ENCODE data around the gene KLHL13.
"Not testable (repeated sequence)": the region's sequence is repeated elsewhere in the genome, so short reads cannot be mapped to it uniquely, and the experiment has no call there.

Gene KLHL13

DNA sequence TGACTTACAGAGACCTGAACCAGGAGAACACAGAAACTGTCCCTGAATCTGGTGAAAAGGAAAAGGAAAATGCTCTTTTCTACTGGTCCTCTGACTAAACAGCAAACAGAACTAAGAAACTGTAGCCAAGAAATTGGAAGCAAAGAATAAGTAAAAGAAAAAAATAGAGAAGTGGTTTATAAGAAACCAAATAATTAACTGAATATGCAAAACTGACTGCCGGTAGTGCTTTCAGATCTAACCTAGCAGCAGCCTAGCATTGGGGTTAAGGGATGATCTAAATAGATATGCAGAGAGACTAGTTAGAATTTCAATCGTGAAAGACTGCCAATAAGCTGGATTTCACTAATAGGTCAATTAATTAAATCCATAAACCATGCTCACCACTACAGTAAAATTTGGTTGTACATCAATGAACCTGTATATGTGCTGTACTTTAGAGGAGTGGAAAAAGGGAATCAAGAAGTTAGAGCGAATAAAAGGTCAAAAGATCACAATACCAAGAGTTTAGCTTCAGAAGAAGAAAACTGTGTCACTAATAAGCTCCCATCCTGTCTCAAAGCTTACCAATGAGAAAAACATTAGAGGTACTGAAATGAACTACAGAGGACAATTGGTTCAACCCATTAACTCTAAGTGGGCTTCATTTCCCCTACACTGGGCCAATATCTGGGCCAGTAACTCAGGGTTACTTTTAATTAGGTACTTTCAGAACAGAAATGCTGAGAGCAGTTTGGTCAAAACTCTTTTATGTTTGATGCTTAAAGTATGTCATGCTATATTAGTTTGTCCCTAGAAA, 53.6 kb downstream of the KLHL13 start:
- DNase-seq = no peak

DNA sequence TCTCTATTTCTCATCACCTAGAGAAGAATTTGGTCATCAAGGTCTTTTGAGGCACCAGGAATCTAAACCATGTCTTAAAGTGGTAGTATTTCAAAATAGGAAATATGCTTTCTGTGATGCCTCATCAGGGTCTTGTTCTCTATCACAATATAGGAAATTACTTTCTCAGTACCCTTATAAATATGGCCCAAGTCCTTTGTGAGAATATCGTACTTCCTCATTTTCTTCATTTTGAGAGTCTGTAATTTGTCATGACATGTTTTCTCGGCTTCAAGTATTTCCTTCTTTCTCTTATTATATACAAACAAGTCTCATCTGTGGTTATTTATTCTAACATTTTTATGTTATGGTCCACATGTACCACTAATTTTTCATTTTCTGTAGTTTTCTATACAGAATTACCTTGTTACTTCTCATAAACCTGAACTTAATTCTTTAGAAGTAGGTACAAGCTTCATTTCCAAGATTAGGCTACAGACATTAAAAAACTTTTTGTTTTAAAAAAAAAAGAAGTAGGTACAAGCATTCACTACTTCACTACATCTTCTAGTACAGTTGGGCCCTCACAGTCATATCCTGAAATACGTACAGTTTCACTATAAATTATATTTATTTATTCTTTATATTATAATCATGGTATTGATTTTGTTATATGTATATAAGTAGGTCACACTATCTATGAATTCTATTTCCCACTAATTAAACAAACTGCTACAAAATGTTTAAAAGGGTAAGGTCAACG, 54.4 kb downstream of the KLHL13 start:
- no peak for DNase-seq

- DNase-seq = no peak
Observed at GRCh38 chrX:118058924-118059323, 57.7 kb downstream of the KLHL13 start.

DNA sequence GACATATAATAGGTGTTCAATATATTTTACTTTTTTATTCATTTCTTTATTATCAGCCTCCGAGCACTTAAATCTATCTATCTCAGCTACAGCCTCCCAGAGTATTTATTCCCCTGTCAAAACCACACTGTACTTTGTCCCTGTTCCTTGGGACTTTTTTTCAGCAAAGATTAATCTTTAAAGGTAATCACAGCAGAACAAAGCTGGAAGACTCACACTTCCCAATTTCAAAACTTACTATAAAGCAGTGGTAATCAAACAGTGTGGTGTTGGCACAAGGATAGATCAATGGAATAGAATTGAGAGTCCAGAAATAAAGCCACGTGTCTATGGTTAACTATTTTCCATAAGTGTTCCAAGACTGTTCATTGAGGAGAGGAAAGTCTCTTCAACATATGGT, 59.7 kb downstream of the KLHL13 start:
- no peak for DNase-seq

GRCh38 chrX:118049713-118050112, 66.9 kb downstream of the KLHL13 start:
- no peak for DNase-seq

DNA sequence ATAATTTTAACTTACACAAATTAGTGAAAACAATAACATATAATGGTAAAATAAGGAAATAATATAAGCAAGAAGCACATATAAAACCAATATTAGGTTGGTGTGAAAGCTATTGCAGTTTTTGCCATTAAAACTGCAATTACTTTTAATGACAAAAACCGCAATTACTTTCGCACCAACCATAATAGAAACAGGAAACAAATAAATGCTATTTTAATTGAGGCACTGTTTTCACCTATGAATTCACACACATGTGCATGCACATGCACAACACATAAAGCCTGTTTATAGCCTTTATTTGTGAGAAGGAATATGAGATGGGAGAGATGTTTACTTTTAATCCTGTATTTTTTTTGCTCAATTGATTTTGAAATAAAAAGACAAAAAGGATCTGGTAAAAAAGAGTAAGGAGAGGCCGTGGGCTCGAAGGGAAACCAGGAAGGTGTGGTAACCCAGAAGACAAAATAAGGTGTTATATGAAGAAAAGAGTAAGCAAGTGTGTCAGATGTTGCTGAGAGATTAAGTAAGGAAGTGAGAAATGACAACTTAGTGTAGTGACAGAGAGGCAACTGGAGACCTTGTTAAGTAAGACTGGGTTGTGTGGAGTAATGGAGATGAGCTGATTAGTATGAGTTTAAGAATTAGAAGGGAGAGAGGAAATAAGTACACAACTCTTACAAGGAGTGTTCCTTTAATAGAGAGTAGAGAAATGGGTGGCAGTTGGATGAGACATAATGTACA, 69.0 kb downstream of the KLHL13 start:
- DNase-seq = no peak

DNA sequence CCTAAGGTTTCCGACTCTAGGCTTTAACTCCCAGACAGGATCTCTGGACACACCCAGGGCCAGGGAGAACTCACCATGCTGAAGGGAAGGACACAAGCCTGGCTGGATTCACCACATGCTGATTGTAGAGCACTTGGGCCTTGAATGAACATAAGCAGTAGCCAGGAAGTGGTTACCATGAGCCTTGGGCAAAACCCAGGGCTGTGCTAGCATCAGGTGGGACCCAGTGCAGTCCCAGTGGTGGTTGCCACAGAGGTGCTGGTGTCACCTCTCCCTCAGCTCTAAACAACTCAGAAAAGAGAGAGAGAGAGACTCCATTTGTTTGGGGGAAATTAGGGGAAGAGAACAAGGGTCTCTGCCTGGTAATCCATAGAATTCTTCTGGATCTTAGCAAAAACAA, 77.0 kb downstream of the KLHL13 start:
- no peak for DNase-seq

- no peak for DNase-seq
Observed at GRCh38 chrX:118038614-118039365, 77.8 kb downstream of the KLHL13 start.

DNA sequence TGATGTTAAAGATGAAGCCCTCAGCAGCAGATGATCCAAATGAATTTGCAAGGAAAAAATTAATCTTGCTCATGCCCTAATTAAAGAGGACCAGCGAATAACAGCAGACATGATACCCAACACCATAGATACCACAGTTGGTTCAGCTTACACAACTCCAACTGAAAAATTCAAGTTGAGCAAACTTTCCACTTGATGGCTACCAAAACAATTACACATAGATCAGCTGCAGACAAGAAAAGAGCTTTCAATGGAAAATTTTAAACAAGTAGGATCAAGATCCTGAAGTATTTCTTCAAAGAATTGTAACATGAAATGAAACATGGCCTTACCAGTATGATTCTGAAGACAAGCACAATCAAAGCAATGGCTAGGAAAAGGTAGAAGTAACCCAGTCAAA, 90.0 kb downstream of the KLHL13 start:
- DNase-seq = no peak

- DNase-seq = no peak
Observed at GRCh38 chrX:118025226-118025625, 91.4 kb downstream of the KLHL13 start.

GRCh38 chrX:118024482-118024881, 92.1 kb downstream of the KLHL13 start:
- DNase-seq = no peak

DNA sequence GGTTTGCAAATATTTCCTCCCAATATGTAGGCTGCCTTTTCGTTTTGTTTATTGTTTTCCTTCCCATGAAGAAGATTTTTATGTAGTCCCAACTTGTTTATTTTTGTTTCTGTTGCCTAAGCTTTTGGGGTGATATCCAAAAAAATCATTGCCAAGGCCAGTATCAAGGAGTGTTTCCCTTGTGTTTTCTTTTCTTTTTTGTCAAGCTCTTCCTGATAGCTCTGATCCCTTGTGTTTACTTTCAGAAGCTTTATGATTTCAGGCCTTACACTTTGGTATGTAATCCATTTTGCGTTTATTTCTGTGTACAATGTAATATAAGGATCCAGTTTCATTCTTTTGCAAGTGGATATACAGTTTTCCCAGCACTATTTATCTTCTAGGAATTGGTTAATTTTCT, 93.9 kb downstream of the KLHL13 start:
- no peak for DNase-seq

- no peak for DNase-seq
Observed at GRCh38 chrX:118016422-118016821, 100.2 kb downstream of the KLHL13 start.

- DNase-seq = not testable (repeated sequence)
Observed at GRCh38 chrX:118002417-118002816, 114.2 kb downstream of the KLHL13 start.

DNA sequence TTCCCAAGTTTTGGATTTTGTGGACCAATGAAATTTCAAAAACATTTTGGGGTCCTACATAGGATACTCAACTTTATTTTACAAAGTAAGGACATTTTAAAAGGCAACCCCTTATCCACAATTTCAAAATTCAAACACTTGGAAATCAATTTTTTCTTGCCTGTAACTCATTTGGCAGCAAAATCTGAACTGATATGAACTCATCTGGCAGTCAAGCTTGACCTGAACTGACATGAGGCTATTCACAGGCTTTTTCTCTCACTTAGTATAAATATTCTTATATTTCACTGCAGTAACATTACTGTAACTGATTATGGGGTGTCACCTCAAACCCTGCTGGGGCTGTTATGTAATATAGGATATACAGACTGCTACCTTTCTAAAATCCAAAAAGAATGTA, 116.1 kb downstream of the KLHL13 start:
- DNase-seq = no peak

- no peak for DNase-seq
Observed at GRCh38 chrX:117998171-117998570, 118.4 kb downstream of the KLHL13 start.

DNA sequence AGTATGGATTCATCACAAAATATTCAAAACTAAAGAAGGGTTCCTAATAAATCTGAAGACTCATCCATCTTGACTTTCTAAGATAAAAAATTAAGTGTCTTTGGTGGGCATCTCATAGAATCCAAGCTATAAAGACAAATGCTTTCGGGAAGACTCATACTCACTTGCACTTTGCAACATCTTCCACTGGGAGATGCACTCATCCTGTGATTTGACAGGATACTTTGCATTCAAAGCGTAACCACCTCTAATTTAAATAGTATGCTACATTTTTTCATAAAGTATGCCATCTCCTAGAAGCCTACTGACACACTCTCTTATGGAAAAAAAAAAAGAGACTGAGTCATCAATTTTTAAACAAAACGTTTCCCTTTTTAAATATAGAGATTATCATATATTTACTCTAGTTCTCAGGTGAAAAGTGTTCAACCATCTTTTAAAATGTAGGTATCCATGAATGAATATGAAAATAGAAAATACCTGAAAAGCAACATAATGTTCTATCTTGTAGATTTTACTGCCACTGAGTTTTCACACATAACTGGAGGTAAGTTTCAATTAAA, 119.6 kb downstream of the KLHL13 start:
- DNase-seq = no peak

GRCh38 chrX:117996408-117996807, 120.2 kb downstream of the KLHL13 start:
- no peak for DNase-seq

- DNase-seq = no peak
Observed at GRCh38 chrX:117995378-117995777, 121.2 kb downstream of the KLHL13 start.

DNA sequence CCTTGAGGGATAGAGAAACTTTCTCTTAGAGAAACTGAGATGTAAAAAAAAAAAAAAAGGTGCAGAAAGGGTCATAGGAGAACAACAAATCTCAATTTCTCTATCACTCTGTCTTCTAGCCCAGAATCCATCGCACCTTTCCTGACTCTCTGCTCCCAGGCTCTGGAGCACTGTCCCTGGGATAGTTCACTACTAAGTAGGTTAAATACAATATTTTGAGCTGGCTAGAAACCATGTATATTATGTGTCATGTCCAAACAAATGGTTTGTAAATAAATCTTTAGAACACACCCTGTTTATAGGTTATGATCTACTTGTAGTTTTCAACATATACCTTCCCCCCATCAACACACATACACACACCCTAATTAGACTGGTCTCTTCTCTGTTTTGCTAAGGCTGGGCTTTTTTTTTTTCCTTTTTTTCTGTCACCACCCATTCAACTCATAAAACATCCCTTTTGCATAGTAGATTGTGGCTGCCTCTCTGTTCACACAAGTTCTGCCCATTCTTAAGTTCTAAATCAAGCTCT, 124.4 kb downstream of the KLHL13 start:
- no peak for DNase-seq

GRCh38 chrX:117990438-117990837, 126.2 kb downstream of the KLHL13 start:
- DNase-seq = no peak

- DNase-seq = no peak
Observed at GRCh38 chrX:117989512-117989911, 127.1 kb downstream of the KLHL13 start.

All from DMS153 (cell line).